GM21619 (cell line): ENCODE data around the gene VIP.

Experiments used
- ATAC-seq: cut with Tn5 transposase; IDR thresholded peaks from one replicate; pipeline ENCODE4 v1.9.1; 2021; ENCODE audit not compliant: unreplicated experiment

The VIP gene

DNA sequence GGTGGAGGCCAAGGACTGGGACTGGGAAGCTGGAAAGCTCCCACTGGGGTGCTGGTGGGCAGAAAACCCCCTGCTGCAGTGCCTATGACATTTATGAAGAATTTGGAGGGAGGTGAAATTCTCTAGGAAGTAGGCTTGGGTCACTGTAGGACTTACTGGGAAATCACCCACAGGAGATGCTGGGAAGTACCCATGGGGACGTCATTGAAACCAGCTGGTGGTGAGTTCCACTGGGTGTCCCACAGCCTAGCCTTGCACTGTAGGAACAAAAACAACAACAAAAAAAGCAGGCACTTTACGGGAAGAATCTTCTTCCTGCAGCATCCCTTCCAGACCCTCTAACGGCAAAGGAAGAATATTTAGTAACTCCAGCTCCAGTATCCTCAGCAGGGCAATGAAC lies 26.2 kb downstream of the VIP start:
- ATAC-seq = no peak

- no peak for ATAC-seq
These were observed 32.8 kb downstream of the VIP start for GRCh38 chr6:152783217-152783878.

DNA sequence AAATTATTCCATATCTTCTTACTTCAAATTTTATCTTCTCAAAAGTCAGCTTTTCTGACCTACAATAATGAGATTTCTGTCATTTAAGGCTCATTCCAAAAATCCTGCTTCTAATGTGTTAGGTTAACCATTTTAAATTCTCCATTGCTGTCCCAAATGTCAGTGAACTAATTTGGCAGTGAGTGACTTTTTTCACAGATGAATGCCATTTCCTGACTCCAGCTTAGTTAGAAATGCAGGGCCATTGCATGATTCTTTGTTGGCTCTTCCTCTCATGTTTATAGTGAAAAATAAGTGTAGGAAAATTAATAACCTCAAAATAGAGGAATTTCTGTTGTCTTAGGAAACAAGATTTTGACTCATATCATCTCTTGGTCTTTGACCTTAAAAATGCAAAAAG lies 44.1 kb downstream of the VIP start:
- no peak for ATAC-seq

DNA sequence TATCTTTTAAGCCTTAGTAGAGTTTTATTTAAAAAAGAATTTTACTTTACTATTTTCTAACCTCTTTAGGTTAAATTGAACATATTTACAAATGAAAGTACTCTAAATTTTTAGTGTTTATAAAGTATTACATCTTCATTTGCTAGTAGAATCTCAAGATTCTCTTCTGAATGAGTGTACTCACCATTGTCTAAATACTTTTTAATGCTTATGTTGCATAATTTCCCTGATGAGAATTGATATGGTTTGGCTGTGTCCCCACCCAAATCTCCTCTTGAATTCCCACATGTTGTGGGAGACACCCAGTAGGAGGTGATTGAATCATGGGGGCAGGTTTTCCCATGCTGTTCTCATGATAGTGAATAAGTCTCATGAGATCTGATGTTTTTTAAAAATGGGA lies 53.6 kb downstream of the VIP start:
- no peak for ATAC-seq
